Measurements from ENCODE around the gene BSND. TPM values are rescaled to one million over a fixed set of nuclear protein-coding genes. Genes with fewer than 3 reads are reported as not detected.

BSND gene
- total RNA-seq, 1 donor from 2014 or later: not detected

GRCh38 chr1:55045430-55045829, 46.7 kb downstream of the BSND start:
- DNase-seq (ENCODE audit: low spot score): no peak

GRCh38 chr1:55046871-55047270, 48.1 kb downstream of the BSND start:
- DNase-seq (ENCODE audit: low spot score): no peak

- DNase-seq (ENCODE audit: low spot score): peak; percentile 53
Measured at GRCh38 chr1:55047611-55048010, 48.9 kb downstream of the BSND start.

GRCh38 chr1:55048453-55049270, 49.9 kb downstream of the BSND start:
- DNase-seq (ENCODE audit: low spot score): peak; percentile 55

GRCh38 chr1:55049271-55049913, 50.7 kb downstream of the BSND start:
- peak; percentile 72 for DNase-seq (ENCODE audit: low spot score)

DNA sequence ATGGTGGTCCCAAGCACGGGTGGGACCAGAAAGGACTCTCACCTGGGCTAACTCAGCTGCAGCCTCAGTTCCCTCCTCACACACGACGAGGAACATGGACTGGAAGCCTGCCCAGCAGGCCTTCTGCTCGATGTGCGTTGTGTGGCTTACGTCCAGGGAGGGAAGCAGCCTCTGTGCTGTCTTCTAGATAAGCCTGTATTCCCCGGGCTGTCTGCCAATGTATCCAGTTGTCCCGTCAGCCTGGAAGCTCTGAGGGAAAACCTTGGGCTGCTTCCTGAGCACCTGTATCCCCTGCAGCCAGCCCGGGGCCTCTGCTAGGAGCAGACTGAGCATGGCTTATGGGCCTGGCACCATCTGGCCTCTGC, 51.2 kb downstream of the BSND start:
- peak; percentile 67 for DNase-seq (ENCODE audit: low spot score)

GRCh38 chr1:55050283-55050682, 51.5 kb downstream of the BSND start:
- DNase-seq (ENCODE audit: low spot score): peak; percentile 47

DNA sequence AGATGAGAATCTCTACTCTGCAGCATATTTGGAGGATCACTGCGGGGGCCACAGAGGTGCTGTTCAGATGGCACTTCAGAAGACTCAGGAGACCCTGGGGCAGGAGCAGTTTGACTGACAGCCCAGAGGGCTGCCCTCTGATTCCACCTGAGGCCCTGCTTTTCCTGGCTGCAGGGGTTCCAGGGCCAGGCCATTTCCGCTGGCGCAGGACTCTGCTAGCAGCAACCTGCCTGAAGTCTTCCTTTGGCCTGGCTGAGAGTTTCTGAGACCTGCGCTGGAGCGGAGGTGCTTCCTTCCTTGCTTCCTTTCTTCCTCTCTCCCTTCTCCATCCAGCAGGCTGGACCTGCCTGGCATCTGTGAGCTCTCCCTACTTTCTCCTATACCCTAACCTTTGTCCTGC, 52.4 kb downstream of the BSND start:
- DNase-seq (ENCODE audit: low spot score): peak; percentile 60

GRCh38 chr1:55051621-55052020, 52.9 kb downstream of the BSND start:
- peak; percentile 47 for DNase-seq (ENCODE audit: low spot score)

- peak; percentile 88 for DNase-seq (ENCODE audit: low spot score)
Measured at GRCh38 chr1:55052221-55053142, 53.7 kb downstream of the BSND start.

DNA sequence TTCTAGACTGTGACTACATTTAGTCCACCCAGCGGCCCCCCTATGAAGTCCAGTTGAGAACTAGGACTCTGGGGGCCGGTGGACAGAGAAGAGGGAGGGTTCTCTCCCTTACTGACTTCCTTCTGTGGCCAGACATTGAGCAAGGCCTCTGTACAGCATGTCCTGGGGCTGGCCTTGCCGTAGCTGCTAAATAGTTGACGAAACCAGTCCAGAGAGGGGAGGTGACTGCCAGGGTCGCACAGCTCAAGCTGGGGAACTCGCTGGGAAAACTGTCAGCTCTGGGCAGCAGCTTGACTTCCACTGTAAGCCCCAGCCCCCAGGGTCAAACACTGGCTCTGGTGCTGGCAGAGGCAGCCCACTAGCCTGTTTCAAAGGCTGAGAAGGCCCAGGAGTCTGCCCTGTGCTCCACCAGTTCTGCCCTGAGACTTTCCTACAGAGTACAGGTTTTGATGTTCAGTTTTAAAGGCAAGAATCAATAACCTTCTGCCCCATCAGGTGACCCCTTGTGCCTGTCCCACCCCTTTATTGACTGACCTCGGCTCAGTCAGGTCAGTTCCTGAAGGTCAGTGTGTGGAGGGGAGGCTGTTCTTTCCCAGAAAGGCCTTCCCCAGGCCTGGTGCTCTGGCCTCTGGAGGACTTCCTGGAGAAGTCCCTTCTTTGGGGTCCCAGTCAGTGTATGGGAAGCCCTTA, 54.7 kb downstream of the BSND start:
- peak; percentile 67 for DNase-seq (ENCODE audit: low spot score)

- peak; percentile 57 for DNase-seq (ENCODE audit: low spot score)
Measured at GRCh38 chr1:55054396-55054795, 55.7 kb downstream of the BSND start.

- peak; percentile 60 for DNase-seq (ENCODE audit: low spot score)
Measured at GRCh38 chr1:55055084-55055882, 56.5 kb downstream of the BSND start.

DNA sequence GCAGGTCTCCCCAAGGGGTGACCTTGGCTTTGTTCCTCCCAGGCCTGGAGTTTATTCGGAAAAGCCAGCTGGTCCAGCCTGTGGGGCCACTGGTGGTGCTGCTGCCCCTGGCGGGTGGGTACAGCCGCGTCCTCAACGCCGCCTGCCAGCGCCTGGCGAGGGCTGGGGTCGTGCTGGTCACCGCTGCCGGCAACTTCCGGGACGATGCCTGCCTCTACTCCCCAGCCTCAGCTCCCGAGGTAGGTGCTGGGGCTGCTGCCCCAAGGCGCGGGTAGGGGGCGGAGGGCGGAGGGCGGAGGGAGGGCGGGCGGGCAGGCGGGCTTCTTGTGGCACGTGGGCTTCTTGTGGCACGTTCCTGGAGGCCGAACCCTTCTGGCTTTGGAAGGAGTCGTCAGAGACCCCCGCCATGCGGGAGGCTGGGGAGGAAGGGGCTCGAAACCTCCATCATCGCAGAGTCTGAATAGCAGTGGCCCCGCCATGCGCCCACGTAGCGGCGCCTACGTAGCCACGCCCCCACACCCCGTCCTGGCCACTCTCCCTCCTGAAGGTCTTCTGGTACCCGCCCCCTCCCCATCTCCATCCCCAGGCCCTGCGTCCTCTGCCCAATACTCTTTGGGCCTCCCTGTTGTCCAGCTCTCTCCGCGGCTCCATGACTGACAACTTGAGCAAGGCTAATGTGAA, 57.4 kb downstream of the BSND start:
- DNase-seq (ENCODE audit: low spot score): peak; percentile 82

DNA sequence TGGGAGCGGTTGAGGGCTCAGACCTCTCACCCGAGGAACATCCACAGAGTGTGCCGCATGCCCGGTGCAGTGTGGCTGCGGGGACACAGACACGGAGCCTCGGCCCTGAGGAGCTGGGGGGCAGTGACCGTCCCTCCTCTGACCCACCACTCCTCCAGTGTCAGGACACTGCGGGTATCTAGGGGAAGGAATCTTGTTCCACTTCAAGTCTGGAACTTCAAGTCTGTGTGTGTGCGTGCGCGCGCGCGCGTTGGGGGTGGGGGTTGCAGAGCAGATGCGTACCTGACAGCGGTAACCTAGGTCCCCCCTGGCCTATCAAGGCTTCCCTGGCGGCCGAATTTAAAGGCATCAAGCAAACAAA, 57.9 kb downstream of the BSND start:
- DNase-seq (ENCODE audit: low spot score): peak; percentile 74

- peak; percentile 88 for DNase-seq (ENCODE audit: low spot score)
Measured at GRCh38 chr1:55057270-55057955, 58.7 kb downstream of the BSND start.

DNA sequence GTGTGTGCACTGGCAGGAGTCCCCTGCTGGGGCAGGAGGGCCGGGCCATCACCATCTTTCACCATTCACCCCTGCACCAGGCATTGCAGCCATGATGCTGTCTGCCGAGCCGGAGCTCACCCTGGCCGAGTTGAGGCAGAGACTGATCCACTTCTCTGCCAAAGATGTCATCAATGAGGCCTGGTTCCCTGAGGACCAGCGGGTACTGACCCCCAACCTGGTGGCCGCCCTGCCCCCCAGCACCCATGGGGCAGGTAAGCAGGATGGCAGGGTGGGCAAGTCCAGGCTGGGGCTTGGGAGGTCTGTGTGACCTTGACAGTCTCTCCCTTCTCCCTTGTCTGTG, 59.2 kb downstream of the BSND start:
- DNase-seq (ENCODE audit: low spot score): peak; percentile 60

DNA sequence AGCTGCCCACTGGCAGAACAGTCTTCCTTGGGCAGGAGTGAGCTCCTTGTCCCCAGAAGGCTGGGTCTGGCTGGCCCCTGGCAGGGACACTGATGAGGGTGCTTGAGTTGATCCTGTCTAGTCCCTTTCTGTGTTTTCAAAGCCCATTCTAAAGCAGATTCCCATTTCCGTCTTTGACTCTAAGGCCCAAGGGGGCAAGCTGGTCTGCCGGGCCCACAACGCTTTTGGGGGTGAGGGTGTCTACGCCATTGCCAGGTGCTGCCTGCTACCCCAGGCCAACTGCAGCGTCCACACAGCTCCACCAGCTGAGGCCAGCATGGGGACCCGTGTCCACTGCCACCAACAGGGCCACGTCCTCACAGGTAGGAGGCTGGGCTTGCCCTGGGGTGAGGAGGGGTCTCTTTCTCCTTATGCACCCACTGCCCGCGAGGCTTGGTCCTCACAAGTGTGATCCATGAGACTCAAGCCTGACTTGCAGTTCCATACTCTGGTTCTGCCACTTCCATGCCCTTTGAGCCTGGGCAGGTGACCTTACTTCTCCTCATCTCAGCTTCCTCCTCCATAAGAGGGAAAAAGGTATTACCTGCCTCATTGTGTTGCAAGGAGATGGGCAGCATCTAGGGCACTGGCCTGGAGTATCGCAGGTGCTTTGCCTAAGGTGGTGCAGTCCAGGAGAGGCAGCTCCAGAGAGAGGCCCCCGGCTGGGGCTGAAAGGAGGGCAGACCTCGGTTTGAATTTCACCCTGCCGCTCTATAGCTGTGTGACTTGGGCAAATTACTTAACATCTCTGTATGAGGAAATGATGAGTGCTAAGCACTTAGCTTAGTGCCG, 60.8 kb downstream of the BSND start:
- DNase-seq (ENCODE audit: low spot score): peak; percentile 43
